Measurements from ENCODE around the gene CKM.
"Not testable (repeated sequence)": the region's sequence is repeated elsewhere in the genome, so short reads cannot be mapped to it uniquely, and the experiment has no call there.

CKM gene

DNA sequence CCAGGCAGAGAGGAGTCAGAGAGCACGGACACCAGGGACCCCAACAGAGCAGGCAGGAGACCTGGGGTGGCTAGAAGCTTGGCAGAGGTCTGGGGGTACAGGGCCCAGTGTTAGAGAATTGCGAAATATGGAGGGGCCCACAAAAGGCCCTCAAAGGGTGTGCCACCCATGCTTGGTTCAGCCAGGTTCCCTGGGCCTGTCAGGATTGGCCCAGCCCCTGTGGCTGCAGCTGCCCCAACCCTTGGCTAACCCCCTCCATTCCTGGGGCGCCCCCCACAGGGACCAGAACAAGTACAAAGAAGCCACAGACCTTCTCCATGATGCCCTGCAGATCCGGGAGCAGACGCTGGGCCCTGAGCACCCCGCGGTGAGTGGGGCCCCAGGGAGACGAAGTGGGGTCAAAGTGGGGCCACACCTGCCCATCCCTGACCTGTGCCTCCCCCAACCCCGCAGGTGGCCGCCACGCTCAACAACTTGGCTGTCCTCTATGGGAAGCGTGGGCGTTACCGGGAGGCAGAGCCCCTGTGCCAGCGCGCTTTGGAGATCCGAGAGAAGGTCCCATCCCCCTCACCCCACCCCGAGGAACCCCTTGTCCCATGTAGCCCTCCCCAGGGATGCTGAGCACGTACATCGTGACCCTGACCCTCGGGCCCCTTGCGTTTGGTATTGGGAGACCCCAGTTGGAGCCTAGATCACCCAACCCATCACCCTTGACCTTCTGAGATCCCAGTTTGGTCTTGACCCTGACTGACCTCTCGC is 25.9 kb upstream of the CKM start:
- DNase-seq, result no peak

DNA sequence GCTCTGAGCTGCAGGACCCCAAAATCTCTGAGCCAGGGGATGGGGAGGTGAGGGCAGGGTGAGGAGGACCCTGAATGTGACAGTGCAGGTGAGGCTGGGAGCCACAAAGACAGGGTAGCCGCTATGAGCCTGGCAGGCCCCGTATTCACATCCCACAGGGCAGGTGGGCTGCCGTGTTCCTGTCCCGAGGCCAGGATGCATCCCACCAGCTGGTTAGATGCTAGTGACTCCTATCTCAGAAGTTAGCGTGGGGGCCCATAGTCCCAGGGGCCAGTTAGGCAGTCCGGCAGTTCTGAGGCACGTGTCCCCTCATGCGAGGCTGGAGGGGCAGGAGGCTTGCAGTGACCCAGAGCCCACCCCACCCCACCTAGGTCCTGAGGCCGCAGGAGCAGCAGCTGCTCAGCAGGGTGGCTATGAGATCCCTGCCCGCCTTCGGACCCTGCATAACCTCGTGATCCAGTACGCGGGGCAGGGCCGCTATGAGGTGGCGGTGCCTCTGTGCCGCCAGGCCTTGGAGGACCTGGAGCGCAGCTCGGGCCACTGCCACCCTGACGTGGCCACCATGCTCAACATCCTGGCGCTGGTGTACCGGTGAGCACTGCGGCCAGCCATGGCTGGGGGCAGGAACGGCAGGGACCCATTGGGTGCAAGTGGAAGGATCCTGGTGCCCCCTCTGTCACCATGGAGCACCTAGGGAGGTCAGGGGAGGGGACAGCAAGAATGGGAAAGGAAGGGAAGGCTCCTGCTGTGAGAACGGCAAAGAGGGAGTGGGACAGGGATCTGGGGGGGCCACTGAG is 25.1 kb upstream of the CKM start:
- peak; percentile 30 for DNase-seq

DNA sequence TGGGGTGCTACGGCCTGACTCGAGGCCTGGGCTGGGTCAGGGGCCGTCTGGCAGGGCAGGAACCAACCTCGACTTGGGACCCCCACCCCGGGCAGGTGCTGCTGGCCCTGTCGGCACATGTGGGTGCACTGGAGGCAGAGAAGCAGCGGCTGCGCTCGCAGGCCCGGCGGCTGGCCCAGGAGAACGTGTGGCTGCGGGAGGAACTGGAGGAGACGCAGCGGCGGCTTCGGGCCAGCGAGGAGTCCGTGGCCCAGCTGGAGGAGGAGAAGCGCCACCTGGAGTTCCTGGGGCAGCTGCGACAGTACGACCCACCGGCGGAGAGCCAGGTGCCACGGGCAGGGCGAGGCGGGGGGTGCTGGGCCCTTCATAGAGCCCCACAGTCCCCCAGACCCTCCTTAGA is 23.8 kb upstream of the CKM start:
- DNase-seq, result peak; percentile 62

DNA sequence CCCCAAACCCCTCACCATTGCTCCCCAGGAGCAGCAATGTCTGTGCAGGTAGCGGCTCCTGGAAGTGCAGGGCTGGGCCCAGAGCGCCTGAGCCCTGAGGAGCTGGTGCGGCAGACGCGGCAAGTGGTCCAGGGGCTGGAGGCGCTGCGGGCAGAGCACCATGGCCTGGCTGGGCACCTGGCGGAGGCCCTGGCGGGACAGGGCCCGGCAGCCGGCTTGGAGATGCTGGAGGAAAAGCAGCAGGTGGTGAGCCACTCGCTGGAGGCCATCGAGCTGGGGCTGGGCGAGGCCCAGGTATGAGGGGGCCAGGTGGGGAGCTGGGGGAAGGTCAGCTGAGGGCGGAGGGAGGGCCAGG is 22.8 kb upstream of the CKM start:
- no peak for DNase-seq

DNA sequence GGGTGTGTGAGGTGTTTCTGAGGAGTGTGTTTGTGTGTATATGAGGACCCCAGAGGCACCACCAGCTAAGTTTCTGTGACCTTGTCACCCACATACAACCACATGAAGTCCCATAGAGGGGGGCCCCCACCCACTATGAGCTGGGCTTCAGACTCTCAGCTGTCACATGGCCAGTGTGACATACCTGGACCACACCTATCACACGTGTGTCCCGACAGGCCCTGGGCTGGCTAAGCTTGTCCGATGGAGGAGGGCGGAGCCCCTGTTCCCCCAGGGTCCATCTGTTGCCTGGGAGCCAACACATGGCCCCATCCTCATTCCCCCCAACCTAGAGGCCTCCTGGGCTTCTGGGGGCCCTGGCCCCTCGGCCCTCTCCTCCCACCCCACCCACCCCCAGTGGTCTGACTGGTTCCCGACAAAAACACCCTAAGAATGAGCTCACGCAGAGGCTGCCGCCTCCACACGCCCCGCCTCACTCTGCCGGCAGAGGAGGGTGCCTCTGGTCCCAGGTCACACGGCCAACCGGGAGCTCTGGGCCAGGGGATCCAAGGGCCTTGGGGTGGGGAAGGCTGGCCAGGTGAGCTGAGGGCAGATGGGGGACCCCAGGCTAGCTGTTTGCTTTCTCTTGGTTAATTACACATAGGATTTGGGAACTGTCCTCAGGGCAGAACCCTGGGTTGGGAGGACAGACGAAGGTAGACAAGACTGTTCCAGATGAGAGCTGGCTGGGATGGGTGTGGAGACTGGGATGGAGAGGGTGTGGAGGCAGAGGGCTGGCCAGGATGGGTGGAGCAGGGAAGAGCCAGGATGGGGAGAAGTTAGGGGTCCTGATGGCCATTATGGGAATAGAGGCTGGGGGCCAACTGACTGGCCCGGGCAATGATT is 22.2 kb upstream of the CKM start:
- DNase-seq, result no peak

DNA sequence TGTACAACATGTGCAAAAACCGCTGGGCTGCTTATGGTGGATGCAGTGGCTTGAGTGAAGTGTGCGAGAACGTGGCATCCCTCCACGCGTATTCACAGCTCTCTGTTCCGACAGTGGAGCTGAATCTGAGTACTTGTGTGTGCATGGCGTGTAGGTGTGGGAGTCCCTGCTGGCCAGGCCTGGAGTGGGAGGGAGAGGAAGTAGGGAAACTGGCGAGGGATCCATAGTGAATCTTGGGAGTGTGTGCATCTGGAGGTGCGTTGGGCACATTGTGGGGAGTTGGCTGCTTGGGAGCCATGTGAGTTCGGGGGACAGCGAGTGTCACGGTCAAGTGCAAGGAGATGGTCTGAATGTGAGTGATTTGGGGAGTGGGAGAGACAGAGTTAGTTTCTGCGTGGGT is 20.2 kb upstream of the CKM start:
- DNase-seq, result peak; percentile 51

DNA sequence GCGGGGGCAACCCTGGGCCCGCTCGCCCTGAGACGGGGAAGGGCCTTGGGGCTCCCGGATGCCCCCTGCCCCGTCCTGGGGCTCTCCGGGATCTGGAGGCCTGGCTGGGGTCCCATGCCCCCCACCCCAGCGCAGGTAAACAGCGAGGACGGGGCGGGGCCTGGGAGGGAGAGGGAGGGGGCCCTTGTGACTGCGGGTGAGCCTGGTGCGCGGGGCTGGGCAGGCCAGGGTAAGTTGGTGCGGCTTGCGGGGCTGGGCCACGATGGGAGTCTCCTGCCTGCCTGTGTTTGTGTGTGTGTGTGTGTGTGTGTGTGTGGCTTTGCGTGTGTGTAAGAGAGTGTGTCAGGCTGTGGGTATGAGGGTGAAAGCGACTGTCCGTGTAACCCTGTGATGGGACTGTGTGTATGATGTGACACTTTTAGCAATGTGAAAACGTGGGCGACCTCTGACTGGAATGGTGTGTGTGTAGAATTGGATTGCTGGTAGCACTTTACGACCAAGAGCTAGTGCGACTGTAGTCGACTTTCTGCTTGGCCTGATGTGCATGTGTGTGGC is 18.3 kb upstream of the CKM start:
- peak; percentile 51 for DNase-seq

DNA sequence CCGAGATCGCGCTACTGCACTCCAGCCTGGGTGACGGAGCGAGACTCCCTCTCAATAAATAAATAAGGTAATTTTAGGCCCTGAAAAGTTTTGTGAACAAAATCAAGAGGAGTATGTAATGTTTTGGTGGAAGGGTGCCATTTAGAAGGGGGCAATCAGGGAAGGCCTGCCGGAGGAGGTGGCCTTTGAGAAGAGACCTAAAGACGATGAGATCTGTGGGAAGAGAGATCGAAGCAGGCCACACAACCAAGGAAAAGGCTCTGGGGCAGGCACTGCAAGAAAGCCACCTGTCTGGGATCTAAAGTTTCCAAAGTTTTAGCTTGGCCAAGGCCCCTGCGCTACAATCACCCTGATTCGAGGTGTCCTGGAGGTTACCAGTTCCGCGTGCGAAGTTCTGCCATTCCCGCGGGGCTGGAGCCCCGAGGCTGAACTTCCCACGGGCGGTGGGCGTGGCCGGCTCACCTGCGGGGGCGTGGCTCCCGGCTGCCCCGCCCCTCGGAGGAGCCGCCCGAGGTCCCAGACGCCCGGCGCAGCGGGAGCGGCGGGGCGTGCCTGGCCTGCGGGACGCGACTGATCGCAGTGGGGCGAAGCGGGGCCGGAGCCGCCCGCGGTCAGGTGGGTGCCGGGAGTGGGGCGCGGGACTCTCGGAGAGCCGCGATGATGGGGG is 17.7 kb upstream of the CKM start, which contains the start of gene KLC3:
Gene KLC3 (plus strand): TSS at position 519 of the 667 bp plus-strand sequence. CDS start 4,792 bp downstream, outside the sequence.
- peak; percentile 68 for DNase-seq

DNA sequence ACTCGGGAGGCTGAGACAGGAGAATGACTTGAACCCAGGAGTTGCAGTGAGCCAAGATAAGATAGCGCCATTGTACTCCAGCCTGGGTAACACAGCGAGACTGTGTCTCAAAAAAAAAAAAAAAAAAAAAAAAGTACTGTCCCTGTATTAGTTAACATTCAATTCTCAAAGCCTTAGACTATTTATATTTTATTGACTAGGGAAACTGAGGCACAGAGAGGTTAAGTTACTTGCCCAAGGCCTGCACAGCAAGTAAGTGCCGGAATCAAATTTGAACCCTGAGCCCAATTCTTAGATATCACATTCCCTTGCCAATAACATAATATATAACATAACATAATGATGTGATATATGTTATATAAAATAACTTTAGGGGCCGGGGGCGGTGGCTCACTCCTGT is 17.0 kb upstream of the CKM start:
- no peak for DNase-seq

DNA sequence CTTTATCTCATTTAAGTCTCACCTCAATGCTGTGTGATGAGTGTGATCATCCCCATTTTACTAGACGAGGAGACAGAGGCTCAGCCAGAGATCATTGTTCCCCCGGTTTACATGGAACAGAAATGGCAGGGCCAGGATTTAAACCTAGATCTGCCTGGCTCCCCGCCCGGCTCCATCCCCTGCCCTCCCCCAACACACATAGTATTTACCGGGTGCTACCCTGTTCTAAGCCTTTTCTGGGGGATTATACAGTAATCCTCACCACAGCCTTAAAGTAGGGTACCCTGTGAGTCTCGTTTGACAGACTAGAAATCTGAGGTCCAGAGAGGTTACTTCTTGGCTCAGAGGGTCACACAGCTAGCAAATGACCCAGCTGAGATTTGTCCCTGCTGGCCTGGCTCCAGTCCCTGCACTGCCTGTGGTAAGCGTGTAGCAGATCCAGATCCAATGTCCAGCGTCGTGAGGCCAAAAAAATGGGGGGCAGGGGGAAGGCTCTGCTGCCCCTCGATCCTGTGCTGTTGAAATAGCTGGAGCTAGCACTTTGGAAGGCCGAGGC is 14.1 kb upstream of the CKM start:
- DNase-seq, result no peak

DNA sequence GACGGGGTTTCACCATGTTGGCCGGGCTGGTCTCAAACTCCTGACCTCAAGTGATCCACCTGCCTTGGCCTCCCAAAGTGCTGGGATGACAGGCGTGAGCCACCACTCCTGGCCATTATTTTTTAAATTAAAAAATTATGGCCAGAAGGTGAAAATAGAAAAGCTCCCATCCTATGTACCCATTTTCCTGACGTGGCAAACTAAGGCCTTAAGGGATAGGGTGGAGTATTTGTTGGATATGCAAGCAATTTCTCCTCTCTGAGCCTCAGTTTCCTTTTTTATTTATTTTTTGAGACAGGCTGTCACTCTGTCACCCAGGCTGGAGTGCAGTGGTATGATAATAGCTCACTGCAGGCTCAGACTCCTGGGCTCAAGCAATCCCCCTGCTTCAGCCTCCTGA is 12.2 kb upstream of the CKM start:
- DNase-seq, result not testable (repeated sequence)

DNA sequence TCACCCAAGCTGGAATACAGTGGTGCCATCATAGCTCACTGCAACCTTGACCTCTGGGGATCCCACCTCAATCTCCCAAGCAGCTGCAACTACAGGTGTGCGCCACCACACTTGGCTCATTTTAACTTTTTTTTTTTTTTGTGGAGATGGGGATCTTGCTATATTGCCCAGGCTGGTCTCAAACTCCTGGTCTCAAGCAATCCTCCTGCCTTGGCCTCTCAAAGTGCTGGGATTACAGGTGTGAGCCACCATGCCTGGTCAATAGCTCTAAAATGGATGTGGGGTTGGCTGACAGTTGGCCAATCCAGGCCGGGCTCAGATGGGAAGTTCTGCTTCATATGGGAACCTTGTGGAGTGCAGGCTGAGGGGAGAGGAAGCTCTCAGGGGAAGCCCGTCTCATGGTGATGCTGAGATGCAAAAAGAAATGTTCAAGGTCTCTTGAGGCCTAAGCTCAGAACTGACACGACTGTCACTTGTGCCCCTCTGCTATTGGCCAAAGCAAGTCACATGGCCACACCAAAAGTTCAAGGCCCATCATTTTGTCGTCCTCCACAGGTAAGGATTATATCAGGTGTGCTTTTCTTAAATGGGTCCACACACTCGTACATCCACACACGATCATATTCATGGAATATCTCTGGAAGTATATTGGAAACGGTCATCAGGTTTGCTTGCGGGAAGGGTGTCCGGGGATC is 11.1 kb upstream of the CKM start:
- no peak for DNase-seq

DNA sequence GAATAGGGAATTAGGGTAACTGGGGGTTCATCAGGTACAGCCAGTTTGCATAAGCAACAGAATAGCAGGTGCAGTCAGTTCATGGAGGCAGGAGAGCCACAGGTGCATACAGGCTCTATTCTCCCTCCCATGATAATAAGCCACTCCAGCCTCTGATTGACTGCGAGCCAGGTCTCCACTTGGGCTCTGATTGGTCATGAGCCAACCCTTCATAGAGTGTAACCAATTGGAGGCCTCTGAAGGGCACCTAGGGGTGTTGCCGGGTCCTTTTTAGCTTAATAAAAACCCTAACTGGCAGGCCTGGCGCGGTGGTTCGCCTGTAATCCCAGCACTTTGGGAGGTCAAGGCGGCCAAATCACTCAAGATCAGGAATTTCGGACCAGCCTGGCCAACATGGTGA is 8.7 kb upstream of the CKM start:
- DNase-seq, result peak; percentile 91

DNA sequence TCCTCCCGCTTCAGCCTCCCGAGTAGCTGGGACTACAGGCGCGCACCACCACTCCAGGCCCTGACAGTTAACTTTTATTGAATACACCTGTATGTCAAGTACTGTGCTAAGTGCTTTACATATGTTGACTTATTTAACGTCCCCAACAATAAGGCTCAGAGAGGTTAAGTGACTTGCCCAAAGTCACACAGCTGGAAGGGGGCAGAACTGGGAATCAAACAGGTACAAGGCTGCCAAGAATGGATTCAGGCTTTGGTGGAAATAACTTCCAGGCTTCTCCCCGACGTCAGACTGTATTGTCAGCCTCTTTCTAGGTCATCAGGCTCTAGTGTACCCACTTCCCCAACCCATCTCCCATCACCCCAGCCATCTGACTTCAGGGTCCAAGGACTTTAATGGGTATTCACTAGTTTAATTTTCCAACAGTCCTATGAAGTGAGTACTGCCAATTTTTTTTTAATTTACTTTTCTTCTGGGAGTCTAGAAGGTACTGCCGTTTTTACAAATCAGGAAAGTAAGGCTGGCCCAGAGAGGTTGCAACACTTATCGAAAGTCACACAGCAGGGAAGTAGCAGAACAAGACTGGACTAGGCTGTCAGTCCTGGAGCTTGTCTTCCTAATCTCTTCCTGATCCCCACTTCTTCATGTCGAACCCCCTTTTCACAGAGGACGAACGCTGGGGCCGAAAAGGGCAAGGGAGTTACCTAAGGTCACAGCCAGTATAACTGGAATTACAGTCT is 4.9 kb upstream of the CKM start:
- DNase-seq, result no peak

DNA sequence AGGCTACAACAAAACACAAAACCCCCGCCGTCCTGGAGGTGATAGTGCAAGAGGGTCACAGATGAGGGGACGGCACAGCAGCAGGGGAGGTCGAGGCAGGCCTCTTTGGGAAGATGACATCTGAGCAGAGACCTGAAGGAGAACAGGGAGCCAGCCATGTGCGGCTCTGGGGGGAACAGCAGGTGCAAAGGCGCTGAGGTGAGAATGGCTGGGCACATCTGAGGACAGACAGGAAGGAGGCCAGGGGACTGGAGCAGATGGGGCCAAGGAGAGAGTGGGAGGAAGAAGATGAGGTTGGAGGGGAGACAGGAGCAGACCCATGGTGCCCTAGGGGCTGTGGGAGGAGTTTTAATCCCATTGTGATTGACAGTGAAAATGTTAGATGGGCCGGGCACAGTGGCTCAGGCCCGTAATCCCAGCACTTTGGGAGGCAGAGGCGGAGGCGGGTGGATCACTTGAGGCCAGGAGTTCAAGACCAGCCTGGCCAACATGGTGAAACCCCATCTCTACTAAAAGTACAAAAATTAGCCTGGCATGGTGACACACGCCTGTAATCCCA is 1.8 kb upstream of the CKM start:
- DNase-seq, result no peak

DNA sequence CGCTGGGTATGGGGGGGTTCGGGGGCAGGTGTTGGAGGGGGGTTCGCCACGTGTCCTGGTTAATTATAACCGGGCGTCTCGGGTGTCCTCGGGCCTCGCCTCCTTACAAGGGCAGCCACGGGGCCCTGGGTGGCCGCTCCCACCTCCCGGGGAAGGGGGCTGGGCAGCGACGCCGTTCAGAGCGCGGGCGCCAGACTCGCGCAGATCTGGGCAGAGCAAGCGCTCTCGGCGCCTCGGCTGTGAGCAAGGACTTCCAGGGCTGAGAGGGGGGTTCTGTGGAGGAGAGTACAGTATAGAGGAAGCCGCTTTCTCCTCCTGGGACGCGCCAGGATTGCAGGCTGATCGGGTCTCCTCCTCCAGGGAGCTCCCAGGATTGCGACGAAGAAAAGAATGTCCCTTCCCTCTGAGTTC is 1.0 kb upstream of the CKM start:
- DNase-seq, result peak; percentile 47

DNA sequence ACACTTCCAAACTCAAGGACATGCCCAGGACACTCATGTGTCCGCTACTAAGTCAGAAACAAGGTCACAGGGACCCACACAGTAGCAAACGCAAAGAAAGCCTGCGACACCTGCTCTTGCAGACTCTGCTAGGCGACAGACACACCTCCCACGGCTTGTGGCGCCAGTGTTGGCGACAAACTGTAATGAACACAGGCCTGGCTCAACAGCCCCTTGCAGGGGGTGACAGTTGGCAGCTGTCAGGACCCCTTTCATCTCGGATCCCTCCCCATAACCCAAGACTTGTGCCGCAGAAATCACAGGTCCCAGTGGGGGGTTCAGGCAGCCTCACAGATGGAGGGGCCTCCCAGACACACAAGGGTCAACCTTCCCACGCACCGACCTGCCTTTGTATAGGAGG is 364 bp downstream of the CKM start:
- peak; percentile 68 for DNase-seq

DNA sequence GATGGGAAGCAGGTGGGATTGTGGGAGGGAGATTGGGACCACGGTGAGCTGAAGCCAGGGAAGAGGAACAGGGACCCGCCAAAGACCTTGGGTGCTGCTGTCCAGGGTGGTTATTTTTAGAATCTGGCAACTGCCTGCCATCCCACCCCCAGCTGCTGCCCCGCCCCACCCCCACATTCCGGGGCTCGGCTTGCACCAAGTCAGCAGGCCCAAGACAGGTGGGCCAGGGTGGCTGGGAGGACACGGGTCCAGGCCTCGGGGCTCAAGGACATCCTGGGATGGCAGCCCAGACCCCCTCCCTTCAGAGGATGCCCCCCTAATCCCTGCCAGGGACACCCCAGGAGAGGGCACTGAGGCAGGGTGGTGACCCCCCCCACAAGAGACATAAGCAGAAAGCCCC is 827 bp downstream of the CKM start:
- DNase-seq, result no peak

DNA sequence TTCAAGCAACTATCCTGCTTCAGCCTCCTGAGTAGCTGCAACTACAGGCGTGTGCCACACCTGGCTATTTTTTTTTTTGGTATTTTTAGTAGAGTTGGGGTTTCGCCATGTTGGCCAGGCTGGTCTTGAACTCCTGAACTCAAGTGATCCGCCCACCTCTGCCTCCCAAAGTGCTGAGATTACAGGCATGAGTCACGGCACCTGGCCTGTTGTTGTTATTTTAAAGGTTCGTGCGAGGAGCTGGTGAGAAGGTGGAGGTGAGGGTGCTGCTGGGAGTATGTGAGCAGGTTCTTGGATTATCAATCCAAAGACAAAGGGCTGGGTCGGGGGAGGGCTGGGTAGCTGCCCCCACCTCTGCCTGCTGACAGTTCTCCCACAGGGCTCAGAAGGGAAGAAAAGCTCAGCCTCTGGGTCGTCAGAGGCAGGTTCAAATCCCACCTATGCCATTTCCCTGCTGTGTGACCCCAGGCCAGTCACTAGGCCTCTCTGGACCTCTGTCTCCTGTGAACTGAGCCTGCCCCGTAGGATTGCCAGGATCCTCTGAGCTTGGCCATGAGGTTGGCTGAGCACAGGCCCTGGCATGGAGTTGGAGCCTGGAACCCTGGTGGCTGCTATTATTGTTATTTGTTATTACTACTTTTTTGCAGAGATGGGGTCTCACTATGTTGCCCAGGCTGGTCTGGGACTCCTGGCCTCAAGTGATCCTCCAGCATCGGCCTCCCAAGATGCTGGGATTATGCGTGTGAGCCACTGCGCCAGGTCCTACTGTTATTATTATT is 1.5 kb downstream of the CKM start:
- no peak for DNase-seq

DNA sequence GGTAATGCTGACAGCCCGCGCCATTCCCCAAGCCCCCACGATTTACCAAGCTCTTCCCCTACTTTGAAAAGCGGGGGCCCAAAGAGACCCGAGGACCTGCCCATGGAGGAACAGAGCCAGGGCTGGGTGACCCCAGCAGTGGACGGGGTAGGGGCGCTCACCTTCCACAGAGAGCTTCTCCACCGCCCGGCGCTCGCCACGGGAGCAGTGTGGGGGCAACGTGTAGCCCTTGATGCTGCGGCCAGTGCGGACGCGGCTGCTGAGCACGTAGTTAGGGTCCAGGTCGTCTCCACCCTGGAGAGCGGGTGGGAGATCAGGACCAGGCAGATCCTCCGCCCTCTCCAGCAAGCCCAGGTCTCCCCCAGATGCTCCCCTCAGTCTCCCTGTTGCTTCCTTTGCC is 7.4 kb downstream of the CKM start:
- DNase-seq, result no peak

Data from DMS53 (cell line).